HL-60 (cell line): Measurements from ENCODE around the gene RTTN.

Source experiments
- CTCF ChIP-seq: IDR thresholded peaks from one replicate; pipeline ENCODE4 v1.5.1; 2011; ENCODE audit warnings: low read length, control low read depth, inconsistent platforms; ENCODE audit not compliant: insufficient read depth
- GABPA ChIP-seq: IDR thresholded peaks from 2 replicates; pipeline ENCODE4 v1.6.1; 2012; ENCODE audit warnings: low read depth
- POLR2AphosphoS5 ChIP-seq: IDR thresholded peaks from 2 replicates; pipeline ENCODE4 v1.6.1; 2012; ENCODE audit warnings: low read depth
- TF ChIP-seq, protein P1 (sequence below): IDR thresholded peaks from 2 replicates; pipeline ENCODE4 v1.6.1; 2012; ENCODE audit warnings: low read depth; ENCODE audit not compliant: insufficient replicate concordance

DNA sequence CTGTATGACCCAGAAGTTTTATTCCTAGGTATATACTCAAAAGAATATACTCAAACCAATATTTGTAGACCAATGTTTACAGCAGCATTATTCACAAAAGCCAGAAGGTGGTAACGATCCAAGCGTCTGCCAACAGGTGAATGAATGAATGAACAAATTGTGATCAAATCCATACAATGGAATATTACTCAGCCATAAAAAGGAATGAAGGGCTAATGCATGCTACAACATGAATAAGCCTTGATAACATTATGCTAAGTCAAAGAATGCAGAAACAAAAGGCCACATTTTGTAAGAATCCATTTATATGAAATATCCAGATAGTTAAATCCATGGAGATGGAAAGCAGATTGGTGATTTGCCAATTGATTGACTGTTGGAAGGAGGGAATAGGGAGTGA, 252.3 kb downstream of the RTTN start:
- TF ChIP-seq CTCF (no peak), GABPA (no peak), POLR2AphosphoS5 (no peak)
- TF ChIP-seq, protein P1, sequence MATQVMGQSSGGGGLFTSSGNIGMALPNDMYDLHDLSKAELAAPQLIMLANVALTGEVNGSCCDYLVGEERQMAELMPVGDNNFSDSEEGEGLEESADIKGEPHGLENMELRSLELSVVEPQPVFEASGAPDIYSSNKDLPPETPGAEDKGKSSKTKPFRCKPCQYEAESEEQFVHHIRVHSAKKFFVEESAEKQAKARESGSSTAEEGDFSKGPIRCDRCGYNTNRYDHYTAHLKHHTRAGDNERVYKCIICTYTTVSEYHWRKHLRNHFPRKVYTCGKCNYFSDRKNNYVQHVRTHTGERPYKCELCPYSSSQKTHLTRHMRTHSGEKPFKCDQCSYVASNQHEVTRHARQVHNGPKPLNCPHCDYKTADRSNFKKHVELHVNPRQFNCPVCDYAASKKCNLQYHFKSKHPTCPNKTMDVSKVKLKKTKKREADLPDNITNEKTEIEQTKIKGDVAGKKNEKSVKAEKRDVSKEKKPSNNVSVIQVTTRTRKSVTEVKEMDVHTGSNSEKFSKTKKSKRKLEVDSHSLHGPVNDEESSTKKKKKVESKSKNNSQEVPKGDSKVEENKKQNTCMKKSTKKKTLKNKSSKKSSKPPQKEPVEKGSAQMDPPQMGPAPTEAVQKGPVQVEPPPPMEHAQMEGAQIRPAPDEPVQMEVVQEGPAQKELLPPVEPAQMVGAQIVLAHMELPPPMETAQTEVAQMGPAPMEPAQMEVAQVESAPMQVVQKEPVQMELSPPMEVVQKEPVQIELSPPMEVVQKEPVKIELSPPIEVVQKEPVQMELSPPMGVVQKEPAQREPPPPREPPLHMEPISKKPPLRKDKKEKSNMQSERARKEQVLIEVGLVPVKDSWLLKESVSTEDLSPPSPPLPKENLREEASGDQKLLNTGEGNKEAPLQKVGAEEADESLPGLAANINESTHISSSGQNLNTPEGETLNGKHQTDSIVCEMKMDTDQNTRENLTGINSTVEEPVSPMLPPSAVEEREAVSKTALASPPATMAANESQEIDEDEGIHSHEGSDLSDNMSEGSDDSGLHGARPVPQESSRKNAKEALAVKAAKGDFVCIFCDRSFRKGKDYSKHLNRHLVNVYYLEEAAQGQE, result no peak
